Brain microvascular endothelial cell (primary cell): Measurements from ENCODE around the gene ERRFI1.

ENCODE experiments used
- DNase-seq: peaks from one replicate; pipeline ENCODE4 v3.0.0-alpha.2; 2020
- H3K27ac ChIP-seq: fragments of 250-450 bp; sonication (Bioruptor Pico); 2 replicates; pipeline ENCODE4 v1.5.1; 2020; ENCODE audit warnings: mild to moderate bottlenecking, moderate library complexity
- H3K27me3 ChIP-seq: fragments of 250-450 bp; sonication (Bioruptor Pico); replicated peaks from 2 replicates; pipeline ENCODE4 v1.5.1; 2020; ENCODE audit warnings: mild to moderate bottlenecking
- H3K36me3 ChIP-seq: fragments of 250-450 bp; sonication (Bioruptor Pico); replicated peaks from 2 replicates; pipeline ENCODE4 v1.5.1; 2020; ENCODE audit warnings: mild to moderate bottlenecking
- H3K4me3 ChIP-seq: 2 replicates; pipeline ENCODE4 v1.5.1; 2011; ENCODE audit warnings: low read depth, mild to moderate bottlenecking, control low read depth, low read length, moderate library complexity
- in situ Hi-C: cut with HindIII; loops from 2 replicates; pipeline ENCODE4 v1.10.0; 2017; ENCODE audit warnings: low sequenced_read_pairs, low pct_ligation_motif_present
- TF ChIP-seq, protein P1 (sequence below): IDR thresholded peaks from 2 replicates; pipeline ENCODE4 v1.5.1; 2011; ENCODE audit warnings: low read depth, mild to moderate bottlenecking, moderate library complexity, low read length, control low read depth, inconsistent platforms; ENCODE audit errors: missing control alignments

The ERRFI1 gene

DNA sequence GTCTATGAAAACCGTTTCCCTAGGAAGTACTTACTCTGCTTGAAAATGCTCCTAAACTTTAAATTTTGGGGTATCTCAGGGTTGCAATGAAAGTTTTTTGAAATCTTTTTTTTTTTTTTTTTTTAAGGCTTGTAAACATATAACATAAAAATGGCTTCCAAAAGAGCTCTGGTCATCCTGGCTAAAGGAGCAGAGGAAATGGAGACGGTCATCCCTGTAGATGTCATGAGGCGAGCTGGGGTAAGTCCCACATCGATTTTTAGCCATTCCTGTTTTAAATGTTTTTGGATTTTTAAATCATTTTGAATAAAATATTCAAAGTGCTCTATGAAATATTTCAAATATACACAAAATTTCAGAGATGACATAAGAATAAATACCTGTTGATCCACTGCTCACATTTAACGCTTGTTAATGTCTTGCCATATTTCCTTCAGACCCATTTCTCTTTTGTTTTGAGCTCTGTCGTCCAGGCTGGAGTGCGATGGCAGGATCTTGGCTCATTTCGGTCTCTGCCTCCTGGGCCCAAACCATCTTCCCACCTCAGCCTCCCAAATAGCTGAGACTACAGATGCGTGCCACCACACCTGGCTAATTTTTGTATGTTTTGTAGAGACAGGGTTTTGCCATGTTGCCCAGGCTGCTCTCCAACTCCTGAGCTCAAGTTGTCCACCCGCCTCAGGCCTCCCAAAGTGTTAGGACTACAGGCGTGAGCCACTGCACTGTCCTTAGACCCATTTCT, 63.3 kb downstream of the ERRFI1 start:
- TF ChIP-seq, protein P1, sequence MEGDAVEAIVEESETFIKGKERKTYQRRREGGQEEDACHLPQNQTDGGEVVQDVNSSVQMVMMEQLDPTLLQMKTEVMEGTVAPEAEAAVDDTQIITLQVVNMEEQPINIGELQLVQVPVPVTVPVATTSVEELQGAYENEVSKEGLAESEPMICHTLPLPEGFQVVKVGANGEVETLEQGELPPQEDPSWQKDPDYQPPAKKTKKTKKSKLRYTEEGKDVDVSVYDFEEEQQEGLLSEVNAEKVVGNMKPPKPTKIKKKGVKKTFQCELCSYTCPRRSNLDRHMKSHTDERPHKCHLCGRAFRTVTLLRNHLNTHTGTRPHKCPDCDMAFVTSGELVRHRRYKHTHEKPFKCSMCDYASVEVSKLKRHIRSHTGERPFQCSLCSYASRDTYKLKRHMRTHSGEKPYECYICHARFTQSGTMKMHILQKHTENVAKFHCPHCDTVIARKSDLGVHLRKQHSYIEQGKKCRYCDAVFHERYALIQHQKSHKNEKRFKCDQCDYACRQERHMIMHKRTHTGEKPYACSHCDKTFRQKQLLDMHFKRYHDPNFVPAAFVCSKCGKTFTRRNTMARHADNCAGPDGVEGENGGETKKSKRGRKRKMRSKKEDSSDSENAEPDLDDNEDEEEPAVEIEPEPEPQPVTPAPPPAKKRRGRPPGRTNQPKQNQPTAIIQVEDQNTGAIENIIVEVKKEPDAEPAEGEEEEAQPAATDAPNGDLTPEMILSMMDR: no peak
- H3K27me3 ChIP-seq: no peaks in the 10 kb centered on the region
- H3K36me3 ChIP-seq: peaks cover 35% of the 10 kb centered on the region
- in situ Hi-C loops: no loop called here
- peak overlapping the region; percentile 87 for H3K27ac ChIP-seq
- DNase-seq: no peak
- peak overlapping the region; percentile 88 for H3K4me3 ChIP-seq

DNA sequence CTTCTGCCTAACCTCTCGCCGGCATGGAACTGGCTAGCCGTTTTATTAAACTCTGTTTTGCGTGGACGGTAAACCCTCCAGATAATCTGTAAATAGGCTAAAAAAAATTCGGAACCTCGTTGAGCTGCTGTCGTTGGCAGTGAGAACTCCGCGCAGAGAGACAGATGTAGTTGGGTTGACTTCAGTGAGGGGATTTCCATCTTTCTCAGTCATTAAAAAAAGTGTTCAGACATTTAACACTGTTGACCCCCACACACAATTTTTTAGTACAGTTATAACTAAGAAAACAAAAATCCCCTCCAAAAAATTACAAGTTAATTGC, 64.1 kb downstream of the ERRFI1 start:
- peak overlapping the region; percentile 88 for H3K4me3 ChIP-seq
- no peaks in the 10 kb centered on the region for H3K27me3 ChIP-seq
- in situ Hi-C loops: no loop called here
- H3K36me3 ChIP-seq: peaks cover 29% of the 10 kb centered on the region
- TF ChIP-seq, protein P1: no peak
- peak overlapping the region; percentile 87 for H3K27ac ChIP-seq
- no peak for DNase-seq
